ENCODE measurements around the gene SYCP2L.

GRCh38 chr6:10976571-10976970, 89.7 kb downstream of the SYCP2L start:
- no peak for TF ChIP-seq REST (IDR thresholded peaks at IDR 0.05; ENCODE audit: borderline replicate concordance)
- no peak for TF ChIP-seq SMC3 (conservative IDR thresholded peaks at IDR 0.05; ENCODE audit: poor library complexity)
- TF ChIP-seq RAD21 (conservative IDR thresholded peaks at IDR 0.05), result no peak
- no peak for TF ChIP-seq EZH2 (IDR thresholded peaks at IDR 0.05; ENCODE audit: borderline replicate concordance, insufficient read depth, low read length, poor library complexity, severe bottlenecking)
